K562 (cell line): ENCODE data around the gene TNNT1. TPM values are rescaled to one million over a fixed set of nuclear protein-coding genes. Genes with fewer than 3 reads are reported as not detected.

Experiments
- CC2D1A ChIP-seq: fragments of 450-650 bp; IDR thresholded peaks from 2 replicates; pipeline ENCODE4 v1.6.1; 2017; ENCODE audit warnings: mild to moderate bottlenecking
- FOXA3 ChIP-seq, 2 experiments: fragments of 450-650 bp in 1 of 2; sonication (generic) in 1 of 2; formaldehyde crosslinking; IDR thresholded peaks in 1 of 2; conservative IDR thresholded peaks in 1 of 2; 2 replicates each; pipeline versions ENCODE4 v1.4.0 to v1.8.0; 2020 to 2022; ENCODE audit warnings: mild to moderate bottlenecking in 2 of 2, missing genetic modification reagents in 1 of 2
- FOXJ3 ChIP-seq: sonication (generic); formaldehyde crosslinking; IDR thresholded peaks from 2 replicates; pipeline ENCODE4 v1.4.0; 2020; ENCODE audit warnings: mild to moderate bottlenecking, missing genetic modification reagents
- FOXM1 ChIP-seq, 2 experiments: fragments of 450-650 bp in 1 of 2; sonication (generic) in 1 of 2; formaldehyde crosslinking in 1 of 2; IDR thresholded peaks; 2 replicates each; pipeline versions ENCODE4 v1.6.1 to v1.9.0; 2017 to 2022; ENCODE audit warnings: low read depth in 2 of 2, mild to moderate bottlenecking in 2 of 2, missing genetic modification reagents in 1 of 2, moderate library complexity in 1 of 2
- KHSRP ChIP-seq: fragments of 450-650 bp; IDR thresholded peaks from 2 replicates; pipeline ENCODE4 v1.6.1; 2017
- KLF6 ChIP-seq: fragments of 250-450 bp; sonication (Bioruptor Pico); IDR thresholded peaks from 2 replicates; pipeline ENCODE4 v1.4.0; 2020; ENCODE audit warnings: mild to moderate bottlenecking, moderate library complexity, borderline replicate concordance
- PHB2 ChIP-seq: fragments of 450-650 bp; IDR thresholded peaks from 2 replicates; pipeline ENCODE4 v1.6.1; 2017; ENCODE audit warnings: low read depth
- polyA plus RNA-seq, 8 experiments: library from polyadenylated mRNA; depleted of rRNA in 4 of 8; stranded (reverse) in 5 of 8; unstranded in 3 of 8; fragments of >200 nt; fragmentation: Nextera tagmentation in 2 of 8; fragmentation: Illumina TruSeq in 1 of 8; extraction: Ambion mirVana in 2 of 8; extraction: Trizol in 1 of 8; gene quantifications; 2 replicates each; pipeline versions ENCODE4 v1.2.1 to v1.2.3, GENCODE V29; 2011 to 2014; ENCODE audit warnings: inconsistent platforms in 1 of 8, missing spikeins in 1 of 8
- total RNA-seq, 7 experiments: library from RNA; depleted of rRNA in 6 of 7; stranded (reverse); fragments of >200 nt in 6 of 7; fragmentation: Illumina TruSeq in 2 of 7; extraction: Trizol in 2 of 7; gene quantifications; 2 replicates each; pipeline versions ENCODE4 v1.2.1 to v1.2.3, GENCODE V29; 2011 to 2021; ENCODE audit warnings: low replicate concordance in 1 of 7
- TF ChIP-seq, protein P1 (sequence below), 2 experiments: fragments of 450-650 bp; IDR thresholded peaks; 2 replicates each; pipeline ENCODE4 v1.6.1; 2016; ENCODE audit warnings: mild to moderate bottlenecking in 2 of 2, borderline replicate concordance in 1 of 2, low read depth in 1 of 2, moderate library complexity in 1 of 2
- TF ChIP-seq, protein P2 (sequence below): fragments of 450-650 bp; IDR thresholded peaks from 2 replicates; pipeline ENCODE4 v1.7.0; 2016; ENCODE audit warnings: borderline replicate concordance

Gene TNNT1
- total and polyA plus RNA-seq, 9 of the 15 experiments (the other 6 are each of a cell fraction or from before 2014, with no cell fraction given): 31.8 to 390 (median 227) TPM

DNA sequence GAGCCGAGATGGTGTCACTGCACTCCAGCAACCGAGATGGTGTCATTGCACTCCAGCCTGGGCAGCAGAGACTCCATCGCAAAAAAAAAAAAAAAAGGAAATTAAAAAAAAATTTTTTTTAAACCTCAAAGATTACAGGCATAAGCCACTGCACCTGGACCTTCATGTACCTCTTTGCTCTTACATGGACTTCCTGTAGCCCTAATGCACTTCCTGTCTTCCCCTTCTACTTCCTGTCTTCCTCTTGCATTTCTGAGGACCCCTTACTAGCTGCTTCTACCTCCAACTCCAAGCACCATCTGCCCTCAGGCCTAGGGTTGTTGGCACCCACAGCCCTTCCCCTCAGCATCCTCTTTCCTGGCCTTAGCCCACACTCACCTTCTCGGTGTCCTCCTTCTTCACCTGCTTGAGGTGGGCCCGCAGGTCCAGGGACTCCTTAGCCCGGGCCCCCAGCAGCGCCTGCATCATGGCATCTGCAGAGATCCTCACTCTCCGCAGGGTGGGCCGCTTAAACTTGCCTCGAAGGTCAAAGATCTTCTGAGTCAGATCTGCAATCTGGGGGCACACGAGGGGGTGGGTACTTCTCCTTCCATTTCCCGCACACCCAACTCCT lies 4.8 kb upstream of the TNNT1 start (continued):
- TF ChIP-seq, protein P1, sequence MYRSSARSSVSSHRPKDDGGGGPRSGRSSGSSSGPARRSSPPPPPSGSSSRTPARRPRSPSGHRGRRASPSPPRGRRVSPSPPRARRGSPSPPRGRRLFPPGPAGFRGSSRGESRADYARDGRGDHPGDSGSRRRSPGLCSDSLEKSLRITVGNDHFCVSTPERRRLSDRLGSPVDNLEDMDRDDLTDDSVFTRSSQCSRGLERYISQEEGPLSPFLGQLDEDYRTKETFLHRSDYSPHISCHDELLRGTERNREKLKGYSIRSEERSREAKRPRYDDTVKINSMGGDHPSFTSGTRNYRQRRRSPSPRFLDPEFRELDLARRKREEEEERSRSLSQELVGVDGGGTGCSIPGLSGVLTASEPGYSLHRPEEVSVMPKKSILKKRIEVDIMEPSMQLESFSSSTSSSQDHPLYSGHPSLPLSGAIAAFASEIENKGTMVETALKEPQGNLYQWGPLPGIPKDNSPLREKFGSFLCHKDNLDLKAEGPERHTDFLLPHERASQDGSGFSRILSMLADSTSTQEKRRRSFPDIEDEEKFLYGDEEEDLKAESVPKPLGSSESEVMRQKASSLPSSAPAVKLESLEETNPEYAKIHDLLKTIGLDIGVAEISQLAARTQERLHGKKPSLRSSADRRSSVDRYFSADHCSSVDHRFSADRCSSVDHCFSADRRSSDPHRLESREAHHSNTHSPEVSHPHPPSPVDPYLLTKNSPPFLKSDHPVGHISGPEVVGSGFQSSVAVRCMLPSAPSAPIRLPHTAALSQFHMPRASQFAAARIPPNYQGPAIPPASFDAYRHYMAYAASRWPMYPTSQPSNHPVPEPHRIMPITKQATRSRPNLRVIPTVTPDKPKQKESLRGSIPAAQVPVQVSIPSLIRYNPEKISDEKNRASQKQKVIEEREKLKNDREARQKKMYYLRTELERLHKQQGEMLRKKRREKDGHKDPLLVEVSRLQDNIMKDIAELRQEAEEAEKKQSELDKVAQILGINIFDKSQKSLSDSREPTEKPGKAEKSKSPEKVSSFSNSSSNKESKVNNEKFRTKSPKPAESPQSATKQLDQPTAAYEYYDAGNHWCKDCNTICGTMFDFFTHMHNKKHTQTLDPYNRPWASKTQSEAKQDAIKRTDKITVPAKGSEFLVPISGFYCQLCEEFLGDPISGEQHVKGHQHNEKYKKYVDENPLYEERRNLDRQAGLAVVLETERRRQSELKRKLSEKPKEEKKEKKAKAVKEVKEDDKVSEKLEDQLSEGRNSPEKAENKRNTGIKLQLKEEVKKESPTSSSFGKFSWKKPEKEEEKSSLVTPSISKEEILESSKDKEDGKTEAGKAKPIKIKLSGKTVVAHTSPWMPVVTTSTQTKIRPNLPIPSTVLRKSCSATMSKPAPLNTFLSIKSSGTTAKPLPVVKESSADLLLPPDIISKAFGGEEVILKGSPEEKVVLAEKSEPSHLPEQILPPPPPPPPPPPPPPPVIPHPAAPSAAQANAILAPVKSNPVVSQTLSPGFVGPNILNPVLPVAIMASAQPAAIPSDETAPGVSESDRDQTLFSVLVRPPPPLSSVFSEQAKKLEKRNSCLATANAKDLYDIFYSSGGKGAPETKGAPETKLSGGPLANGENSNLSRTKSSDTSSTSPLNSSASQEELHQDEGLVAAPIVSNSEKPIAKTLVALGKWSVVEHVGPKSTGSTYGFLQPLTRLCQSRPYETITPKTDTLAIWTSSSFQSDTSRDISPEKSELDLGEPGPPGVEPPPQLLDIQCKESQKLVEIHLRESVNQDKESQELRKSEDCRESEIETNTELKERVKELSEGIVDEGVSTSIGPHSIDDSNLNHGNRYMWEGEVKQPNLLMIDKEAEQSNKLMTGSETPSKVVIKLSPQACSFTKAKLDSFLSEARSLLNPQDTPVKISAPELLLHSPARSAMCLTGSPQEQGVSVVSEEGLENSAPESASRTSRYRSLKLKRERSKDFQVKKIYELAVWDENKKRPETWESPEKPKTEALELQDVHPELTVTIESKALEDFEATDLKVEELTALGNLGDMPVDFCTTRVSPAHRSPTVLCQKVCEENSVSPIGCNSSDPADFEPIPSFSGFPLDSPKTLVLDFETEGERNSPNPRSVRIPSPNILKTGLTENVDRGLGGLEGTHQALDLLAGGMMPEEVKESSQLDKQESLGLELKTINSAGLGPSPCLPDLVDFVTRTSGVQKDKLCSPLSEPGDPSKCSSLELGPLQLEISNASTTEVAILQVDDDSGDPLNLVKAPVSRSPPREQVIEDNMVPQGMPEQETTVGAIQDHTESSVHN (IDR thresholded peaks at IDR 0.05; ENCODE audit: borderline replicate concordance in 1 of 2, low read depth in 1 of 2): no peak
- TF ChIP-seq CC2D1A: no peak
- TF ChIP-seq, protein P2, sequence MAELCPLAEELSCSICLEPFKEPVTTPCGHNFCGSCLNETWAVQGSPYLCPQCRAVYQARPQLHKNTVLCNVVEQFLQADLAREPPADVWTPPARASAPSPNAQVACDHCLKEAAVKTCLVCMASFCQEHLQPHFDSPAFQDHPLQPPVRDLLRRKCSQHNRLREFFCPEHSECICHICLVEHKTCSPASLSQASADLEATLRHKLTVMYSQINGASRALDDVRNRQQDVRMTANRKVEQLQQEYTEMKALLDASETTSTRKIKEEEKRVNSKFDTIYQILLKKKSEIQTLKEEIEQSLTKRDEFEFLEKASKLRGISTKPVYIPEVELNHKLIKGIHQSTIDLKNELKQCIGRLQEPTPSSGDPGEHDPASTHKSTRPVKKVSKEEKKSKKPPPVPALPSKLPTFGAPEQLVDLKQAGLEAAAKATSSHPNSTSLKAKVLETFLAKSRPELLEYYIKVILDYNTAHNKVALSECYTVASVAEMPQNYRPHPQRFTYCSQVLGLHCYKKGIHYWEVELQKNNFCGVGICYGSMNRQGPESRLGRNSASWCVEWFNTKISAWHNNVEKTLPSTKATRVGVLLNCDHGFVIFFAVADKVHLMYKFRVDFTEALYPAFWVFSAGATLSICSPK: no peak
- TF ChIP-seq FOXJ3: no peak
- no peak for TF ChIP-seq FOXM1 (IDR thresholded peaks at IDR 0.05; ENCODE audit: low read depth)
- no peak for TF ChIP-seq FOXM1 (CRISPR knock-in tag; IDR thresholded peaks at IDR 0.05; ENCODE audit: low read depth)
- no peak for TF ChIP-seq KHSRP
- no peak for TF ChIP-seq KLF6 (CRISPR knock-in tag)
- TF ChIP-seq FOXA3 (CRISPR knock-in tag; conservative IDR thresholded peaks at IDR 0.05 in 1 of 2, IDR thresholded peaks at IDR 0.05 in 1 of 2): no peak
- TF ChIP-seq PHB2: no peak
